Stimulated activated CD8-positive, alpha-beta memory T cell treated with anti-CD3 and anti-CD28 coated beads, Interleukin-4, amount 100 ng/mL, for 1 hour (primary cell): ENCODE results near the gene PIM1.
"Not testable (repeated sequence)": the region's sequence is repeated elsewhere in the genome, so short reads cannot be mapped to it uniquely, and the experiment has no call there.

Experiments used
- DNase-seq, 2 donors: peaks; one replicate each; pipeline ENCODE4 v3.0.0-alpha.2; 2020; ENCODE audit warnings: low read depth in 2 of 2, low spot score in 1 of 2

Gene PIM1

DNA sequence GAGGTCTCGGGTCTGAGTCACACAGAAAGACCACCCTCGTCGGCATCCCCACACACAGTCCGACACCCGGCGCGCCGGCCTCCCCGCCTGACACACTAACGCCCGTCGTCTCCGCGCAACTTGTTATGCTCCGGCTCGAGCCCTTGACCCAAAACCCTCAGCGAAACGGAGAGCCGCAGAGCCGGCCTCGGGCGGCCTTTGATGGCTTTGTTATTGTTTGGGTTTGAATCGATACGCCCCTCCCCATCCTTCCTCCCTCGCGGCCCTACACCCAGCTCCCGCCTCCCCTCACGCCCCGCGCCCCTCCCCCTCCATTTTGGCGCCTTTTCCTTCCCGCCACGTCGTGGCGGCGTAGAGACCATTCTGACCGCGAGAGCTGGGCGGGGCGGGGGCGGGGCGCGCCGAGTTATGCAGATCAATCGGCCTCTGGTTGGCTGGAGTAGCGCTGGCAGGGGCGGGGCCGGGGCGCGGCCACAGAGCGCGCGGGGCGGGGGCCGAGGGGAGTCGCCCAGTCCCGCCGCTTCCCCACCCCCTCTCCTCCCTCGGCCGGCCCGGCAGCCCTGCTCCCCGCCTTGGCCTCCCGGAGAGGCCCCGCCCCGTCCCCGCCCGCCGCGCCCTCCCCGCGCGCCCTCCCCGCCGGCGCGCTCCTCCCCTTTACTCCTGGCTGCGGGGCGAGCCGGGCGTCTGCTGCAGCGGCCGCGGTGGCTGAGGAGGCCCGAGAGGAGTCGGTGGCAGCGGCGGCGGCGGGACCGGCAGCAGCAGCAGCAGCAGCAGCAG, at the start of gene PIM1:
Gene PIM1 (plus strand): TSS at position 657 of the 777 bp plus-strand sequence. CDS start 424 bp downstream, outside the sequence.
- DNase-seq = peak; percentile 96 to 99

DNA sequence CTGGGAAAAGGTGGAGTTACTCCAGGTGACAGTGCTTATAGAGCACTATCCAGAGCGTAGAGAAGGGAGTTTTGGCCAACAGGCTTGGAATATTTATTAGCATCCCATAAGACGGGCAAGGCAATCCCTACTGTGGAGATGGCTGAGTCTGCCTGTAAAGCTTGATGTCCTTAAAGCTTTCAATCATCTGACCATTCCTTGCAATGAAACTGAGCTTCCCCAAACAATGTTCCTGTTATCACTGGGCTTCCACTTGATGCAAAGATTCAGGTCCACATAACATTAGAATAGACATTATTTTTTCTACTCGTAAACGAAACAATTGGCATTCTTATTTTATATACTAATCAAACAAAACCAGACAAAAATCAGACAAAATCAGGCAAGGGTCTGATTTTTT, 48.4 kb upstream of the PIM1 start:
- DNase-seq = no peak

DNA sequence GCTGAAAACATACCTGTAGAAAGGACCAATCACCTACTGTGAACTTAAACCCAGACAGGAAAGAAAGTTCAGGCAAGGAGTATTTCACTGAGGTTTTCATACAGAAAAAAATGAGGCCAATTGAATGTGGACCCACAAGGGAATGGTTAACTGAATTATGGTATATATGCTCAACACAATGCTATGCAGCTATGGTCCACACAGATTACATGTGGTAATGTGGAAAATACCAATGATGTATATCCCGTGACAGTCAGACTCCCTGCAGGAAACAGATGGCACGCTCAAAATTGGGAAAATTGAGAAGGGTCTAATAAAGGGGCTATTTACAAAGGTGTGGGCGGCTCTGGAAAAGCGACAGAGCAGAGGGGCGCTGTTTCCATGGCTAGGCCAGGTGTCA, 47.1 kb upstream of the PIM1 start:
- no peak for DNase-seq

DNA sequence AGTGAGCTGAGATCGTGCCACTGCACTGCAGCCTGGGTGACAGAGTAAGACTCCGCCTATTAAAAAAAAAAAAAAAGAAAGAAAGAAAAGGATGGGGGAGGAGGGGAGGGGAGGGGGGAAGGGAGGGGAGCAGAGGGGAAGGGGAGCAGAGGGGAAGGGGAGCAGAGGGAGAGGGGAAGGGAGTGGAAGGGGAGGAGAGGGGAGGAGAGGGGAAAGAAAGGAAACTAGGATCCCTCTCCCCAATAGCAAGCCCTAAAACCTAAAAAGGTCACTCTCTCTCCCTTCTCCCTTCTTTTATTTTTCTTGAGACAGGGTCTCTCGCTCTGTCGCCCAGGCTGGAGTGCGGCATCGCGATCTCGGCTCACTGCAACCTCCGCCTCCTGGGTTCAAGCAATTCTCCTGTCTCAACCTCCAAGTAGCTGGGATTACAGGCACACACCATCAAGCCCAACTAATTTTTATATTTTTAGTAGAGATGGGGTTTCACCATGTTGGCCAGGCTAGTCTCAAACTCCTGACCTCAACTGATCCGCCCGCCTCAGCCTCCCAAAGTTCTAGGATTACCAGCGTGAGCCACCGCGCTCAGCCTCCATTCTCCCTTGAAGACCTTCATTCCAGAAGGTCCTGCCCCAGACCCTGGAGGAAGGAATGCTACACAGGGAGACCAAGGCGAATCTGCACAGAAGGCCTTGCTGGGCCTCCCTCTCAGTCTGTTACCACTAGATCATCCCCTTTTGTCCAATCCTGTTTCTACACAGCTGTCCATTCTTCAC, 45.8 kb upstream of the PIM1 start:
- DNase-seq = no peak

DNA sequence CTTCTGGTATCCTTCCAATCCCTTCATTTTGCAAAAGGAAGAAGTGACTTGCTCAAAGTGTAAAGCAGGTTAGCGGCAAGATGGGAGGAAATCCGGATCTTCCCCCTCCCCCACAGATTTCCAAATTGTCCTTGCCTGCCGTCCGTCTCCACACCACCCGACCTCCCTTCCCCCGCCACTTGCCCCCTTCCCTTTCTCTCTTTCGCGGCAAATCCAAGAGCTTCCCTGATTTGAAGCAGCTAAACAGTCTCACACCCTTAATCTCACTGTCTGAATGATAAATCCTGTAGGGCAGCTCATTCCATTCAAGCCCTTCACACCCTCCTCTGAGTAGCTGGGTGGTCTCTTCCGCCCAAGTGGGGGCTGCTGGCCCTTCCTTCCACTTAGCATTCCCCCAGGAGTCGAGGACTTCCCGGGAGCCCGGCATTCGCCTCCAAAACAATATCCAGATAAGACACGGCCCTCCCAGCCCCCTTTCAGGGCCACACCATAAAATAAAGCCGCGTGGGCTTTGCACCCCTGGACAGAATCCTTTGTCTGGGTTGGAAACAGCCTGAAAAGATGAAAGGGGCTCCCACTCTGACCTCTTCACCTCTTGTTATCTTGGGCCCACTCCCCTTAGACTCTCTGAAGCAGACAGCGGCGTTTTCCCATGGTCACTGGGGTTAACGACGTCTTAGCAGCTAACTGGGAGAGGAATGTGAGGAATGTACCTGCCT, 44.0 kb upstream of the PIM1 start:
- no peak for DNase-seq

DNA sequence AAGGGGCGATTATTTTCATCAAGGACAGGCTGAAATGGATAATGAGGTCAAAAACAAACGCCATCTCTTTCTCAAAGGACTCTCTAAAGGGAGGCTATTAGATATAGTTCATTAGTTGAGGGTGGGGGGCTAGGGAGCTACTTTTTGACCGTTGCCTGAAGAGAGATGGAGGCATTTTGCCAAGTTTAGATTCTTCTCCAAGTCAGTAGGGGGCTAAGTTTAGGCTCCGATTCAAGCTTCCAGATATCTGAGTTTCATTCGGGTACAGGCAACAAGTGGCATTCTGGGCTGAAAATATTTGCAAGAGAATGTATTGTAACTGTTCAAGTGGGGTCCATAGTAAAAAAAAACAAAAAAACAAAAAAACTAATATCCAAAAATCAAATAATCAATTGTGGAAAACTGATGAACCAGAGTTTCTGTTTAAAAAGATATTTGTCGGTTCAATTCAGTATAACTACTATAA, 43.4 kb upstream of the PIM1 start:
- DNase-seq = no peak

DNA sequence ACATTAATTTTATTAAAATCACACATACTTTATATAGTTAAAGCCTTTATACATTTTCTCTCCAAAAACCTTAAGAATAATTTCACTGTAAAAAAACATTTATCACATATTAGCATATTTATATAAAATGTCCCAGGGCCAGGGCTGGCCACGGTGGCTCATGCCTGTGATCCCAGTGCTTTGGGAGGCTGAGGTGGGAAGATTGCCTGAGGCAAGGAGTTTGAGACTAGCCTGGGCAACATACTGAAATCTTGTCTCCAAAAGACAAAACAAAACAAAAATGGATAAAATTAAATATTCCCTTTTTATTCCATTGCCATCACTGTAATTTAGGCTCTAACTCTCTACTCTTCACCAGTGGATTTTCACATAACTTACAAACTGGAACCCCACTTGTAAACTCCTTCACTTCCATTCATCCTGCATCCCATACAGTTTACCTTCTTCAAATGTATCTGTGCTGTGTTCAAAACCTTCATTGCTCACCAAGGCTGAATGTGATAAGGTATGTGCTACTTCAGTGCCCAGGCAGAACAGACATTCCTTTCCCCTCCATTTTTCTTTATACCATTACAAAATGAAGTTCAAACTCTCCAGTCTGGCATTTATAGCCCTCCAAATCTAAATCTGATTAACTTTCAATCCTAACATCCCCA, 42.9 kb upstream of the PIM1 start:
- no peak for DNase-seq

DNA sequence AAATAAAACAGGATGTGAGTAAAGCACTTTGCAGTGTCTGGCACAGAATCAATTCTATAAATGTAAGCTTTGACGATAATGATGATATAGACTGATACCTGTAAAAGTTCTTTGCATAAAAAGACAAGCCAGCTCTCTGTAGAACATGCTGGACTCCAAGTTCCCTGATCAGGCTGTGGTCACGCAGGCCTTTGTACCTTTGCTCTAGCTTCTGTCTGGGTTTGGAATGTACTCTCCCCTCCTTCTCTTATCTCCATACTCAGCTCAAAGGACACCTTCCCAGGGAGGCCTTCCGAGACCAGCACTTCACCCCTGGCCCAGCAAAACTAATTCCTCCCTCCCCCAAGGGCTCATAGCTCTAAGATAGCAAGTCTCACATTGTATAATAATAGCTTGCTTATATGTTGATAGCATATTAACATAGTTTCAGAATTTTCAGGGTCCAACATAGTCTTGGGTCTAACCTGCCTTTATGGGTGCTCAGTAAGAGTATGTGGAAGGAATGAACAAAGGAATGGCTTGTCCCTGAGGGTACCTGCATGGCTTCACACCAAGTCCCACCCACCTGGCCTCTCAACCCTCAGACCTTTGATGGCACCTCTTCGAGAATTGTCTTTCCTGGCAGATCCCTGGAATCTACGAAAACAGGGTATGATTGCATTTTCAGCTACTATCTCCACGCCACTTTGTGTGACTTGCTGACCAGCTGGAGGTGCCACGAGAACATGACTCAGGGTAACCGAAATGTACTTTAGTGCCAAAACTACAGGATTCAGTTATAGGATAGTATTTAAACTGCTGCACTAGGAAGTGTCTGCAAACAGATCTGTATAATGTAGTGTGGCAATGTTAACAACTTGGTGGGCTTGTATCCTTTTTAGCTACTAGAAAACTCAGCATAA, 41.7 kb upstream of the PIM1 start:
- DNase-seq = no peak

DNA sequence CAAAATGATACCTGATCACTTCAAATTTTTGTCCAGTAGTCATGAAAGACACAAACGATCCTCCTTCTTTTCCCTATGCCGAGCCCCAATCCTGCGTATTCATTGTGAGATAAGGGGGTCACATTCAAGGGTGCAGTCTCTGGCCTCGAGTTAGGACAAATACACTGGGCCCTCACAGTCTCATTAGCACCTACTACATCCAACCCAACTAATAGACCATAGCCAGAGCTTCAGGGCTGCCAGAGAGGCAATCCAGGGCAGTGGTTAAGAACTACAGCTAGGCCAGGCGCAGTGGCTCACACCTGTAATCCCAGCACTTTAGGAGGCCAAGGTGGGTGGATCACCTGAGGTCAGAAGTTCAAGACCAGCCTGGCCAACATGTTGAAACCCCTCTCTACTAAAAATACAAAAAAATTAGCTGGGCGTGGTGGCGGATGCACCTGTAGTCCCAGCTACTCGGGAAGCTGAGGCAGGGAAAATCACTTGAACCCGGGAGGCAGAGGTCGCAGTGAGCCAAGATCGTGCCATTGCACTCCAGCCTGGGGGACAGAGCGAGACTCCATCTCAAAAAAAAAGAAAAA, 41.0 kb upstream of the PIM1 start:
- DNase-seq = not testable (repeated sequence)

DNA sequence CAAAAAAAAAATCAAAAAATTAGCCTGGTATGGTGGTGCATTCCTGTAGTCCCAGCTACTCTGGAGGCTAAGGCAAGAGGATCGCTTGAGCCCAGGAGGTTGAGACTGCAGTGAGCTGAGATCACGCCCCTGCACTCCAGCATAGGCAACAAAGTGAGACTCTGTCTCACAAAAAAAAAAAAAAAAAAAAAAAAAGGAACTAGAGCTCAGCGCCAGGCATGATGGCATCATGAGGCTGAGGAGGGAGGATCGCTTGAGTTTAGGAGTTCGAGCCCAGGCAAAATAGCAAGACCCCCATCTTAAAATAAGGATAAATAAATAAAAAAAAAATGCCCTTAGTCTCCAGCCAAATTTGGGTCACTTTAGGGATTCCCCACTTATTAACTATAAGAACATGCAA, 40.4 kb upstream of the PIM1 start:
- no peak for DNase-seq

DNA sequence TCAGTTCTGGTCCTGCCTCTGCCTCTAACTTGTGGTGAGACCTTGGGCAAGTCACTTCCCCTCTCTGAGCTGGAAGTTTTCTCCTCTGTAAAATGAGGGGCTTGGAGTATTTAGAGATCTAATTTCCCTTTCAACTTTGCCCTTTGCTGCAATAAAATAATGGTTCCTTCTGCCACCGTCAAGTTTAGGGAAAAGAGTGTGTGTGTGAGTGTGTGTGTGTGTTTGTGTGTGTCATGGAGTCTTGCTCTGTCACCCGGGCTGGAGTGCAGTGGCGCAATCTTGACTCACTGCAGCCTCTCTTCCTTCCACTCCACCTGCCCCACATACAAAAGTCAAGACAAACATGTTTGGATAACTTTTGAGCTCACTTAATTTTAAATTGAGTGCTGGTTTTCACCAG, 39.2 kb upstream of the PIM1 start:
- DNase-seq = no peak

DNA sequence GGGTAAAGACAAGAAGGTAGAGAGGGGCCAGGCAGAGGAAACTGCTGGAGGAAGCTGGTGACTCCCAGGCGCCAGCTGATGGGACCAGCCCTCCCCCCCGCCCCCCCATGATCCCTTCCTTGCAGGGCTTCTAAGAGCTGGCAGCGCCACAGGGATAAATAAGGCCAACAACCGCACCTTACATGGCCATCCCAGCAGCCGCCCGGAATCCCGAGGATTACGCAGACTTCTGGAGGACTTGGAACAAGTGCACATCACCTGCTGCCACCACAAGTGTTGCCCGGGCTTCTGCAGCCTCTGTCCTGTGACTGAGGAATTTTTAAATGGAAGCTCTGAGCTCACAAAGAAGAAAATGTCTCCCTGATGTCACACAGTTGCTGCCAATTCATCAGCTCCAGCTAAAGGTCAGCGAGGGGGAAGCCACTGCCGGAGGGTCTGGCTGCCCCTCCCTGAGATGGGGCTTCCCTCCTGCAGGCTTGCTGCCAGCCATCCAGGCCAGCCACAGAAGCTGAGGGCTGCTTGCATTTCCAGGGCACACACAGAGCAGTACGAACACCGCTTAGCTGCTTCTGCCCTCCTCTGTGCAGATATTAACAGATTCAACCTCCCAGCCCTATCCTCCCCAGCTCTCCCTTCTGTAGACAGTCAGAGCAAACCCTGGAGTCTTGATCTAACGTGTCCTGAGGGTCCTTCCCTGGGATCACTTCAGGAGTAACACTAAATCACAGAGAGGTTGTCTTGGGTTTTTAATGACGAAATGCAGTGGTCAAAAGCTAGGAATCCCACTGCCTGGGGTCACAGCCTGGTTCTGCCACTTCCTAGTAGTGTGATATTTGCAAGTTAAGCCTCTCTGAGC, 38.6 kb upstream of the PIM1 start:
- no peak for DNase-seq

DNA sequence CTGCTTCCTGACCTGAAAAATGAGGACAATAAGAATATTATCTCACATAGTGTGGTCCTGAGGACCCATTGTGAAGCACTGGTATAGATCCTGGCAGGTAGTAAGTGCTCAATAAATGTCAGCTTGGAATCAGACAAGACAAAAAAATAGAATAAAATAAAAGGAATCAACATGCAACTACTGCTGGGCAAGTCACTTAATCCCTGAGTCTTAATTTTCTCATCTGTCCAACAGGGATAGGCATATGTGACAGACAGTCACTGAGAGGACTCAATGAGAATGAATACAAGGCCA, 38.0 kb upstream of the PIM1 start:
- no peak for DNase-seq

DNA sequence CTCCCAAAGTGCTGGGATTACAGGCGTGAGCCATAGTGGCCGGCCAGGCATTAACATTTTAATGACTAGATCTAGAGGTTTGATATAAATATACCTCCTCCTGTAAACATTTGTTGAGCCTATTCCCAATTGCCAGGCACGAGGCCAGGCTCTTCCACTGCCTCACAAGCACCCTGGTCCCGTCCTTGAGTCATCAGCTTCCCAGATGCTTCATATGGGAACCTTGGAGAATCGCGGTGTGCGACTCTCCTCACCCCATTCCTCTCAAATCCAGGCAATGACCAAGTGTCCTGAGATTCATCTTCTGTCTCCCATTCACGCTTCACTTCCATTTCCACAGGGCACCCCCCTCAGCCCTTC, 35.9 kb upstream of the PIM1 start:
- DNase-seq = no peak

DNA sequence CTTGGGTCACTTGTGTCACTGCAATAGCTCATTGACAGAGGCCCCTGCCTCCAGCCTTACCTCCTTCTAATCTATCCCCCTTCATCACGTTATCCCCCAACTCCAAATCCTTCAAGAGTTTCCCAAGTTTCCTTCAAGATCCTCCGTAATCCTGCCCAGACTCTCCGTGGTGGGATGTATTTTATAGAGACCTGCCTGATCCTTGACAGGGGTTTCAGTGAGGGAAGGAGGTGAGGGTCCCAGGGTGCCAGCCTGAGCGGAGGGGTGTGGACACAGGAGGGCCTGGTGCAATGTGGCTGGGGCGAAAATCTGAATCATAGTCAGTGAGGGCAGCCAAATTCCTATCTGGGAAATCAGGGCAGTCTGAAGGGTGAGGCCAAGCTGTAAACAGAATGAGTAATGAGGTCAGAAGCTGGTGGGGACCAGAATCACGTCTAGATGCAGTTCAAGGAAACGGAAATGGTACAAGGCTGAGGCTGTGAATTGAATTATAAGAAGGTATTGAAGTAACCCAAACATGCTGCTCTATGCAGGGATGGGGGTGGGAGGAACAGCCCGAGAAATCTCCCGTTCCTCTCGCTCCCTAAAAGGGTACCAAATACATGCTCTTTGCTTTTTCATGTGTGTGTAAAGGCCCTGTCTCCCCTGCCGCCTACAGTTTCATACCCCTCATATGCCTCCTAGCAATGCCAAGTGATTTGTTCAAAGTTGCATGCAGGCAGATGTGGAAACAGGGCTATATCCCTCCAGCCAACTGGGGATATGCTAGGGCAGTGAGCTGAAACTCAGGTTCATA, 35.4 kb upstream of the PIM1 start:
- no peak for DNase-seq

DNA sequence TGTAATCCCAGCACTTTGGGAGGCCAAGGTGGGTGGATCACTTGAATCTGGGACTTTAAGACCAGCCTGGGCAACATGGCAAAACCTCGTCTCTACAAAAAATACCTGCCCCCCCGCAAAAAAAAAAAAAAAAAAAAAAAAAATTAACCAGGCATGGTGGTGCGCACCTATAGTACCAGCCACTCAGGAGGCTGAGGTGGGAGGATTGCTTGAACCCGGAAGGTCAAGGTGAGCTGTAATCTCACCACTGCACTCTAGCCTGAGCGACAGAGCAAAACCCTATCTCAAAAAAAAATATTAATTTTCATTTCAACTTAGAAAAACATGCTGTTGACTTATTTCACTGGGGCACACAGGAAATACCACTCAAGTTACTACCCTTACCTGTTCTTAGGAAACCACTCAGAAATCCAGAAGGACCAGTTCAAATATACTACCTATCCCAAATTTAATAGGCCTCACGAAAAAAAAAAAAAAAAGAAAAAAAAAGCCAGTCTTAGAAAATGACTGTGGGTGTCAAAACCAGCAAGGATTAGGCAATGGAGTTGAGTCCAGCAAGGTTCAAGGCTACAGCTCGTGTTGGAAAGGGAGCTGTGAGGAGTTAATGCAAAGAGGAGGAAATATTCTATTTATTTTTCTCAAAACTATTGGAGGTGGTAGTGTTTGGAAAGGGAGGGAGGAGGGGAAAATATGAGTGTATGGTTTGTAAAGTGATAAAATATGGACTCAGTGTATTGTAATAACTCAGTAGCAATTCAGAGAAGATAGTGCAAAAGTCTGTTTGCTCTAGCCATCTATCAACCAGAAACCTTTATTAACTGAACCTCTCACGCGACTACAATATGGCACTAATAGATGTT, 33.9 kb upstream of the PIM1 start:
- no peak for DNase-seq

DNA sequence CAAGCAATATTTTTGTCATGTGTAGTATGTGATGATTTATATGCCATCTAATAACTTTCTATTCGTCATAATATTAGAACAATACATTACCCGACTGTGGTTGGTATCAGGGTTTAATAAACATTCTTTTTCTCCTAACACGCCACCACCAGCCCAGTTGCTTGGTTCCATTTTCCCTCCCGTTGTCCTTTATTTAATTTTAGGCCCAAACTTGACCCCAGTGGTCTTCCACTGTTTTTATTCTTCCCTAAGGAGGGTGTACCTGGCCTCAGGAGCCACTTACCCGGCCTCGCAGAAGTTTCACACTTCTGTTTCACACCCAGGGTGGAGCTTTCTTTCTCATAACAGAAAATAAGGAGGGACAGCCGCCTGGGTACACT, 33.1 kb upstream of the PIM1 start:
- no peak for DNase-seq
